BLaER1 (cell line): ENCODE results near the gene PGAM1.

Experiments
- H3K27ac ChIP-seq: shearing (Covaris generic); formaldehyde crosslinking; 2 replicates; pipeline ENCODE4 v1.8.1; 2022
- H3K27me3 ChIP-seq: shearing (Covaris generic); formaldehyde crosslinking; 2 replicates; pipeline ENCODE4 v1.8.1; 2022
- H3K36me3 ChIP-seq: shearing (Covaris generic); formaldehyde crosslinking; 2 replicates; pipeline ENCODE4 v1.8.1; 2022
- H3K4me1 ChIP-seq: shearing (Covaris generic); formaldehyde crosslinking; 2 replicates; pipeline ENCODE4 v1.8.1; 2022
- H3K4me2 ChIP-seq: shearing (Covaris generic); formaldehyde crosslinking; 2 replicates; pipeline ENCODE4 v1.8.1; 2022
- H3K4me3 ChIP-seq: shearing (Covaris generic); formaldehyde crosslinking; 2 replicates; pipeline ENCODE4 v1.8.1; 2022
- H3K9ac ChIP-seq: shearing (Covaris generic); formaldehyde crosslinking; 2 replicates; pipeline ENCODE4 v1.8.1; 2022
- H3K9me3 ChIP-seq: shearing (Covaris generic); formaldehyde crosslinking; 2 replicates; pipeline ENCODE4 v1.8.1; 2022
- H4K20me1 ChIP-seq: shearing (Covaris generic); formaldehyde crosslinking; 2 replicates; pipeline ENCODE4 v1.8.1; 2022
- Cebpa-rat ChIP-seq: shearing (Covaris generic); IDR thresholded peaks from 2 replicates; pipeline ENCODE4 v1.8.1; 2022

The PGAM1 gene

GRCh38 chr10:97454330-97455036, 28.5 kb downstream of the PGAM1 start:
- TF ChIP-seq Cebpa-rat = no peak
- Histone ChIP-seq H3K27me3 (no peaks in the 10 kb centered on the region), H4K20me1 (peaks cover 73% of the 10 kb centered on the region), H3K4me1 (peaks cover 18% of the 10 kb centered on the region; the same call in 1 of the 2 replicates), H3K9ac (no peak overlapping the region), H3K9me3 (no peaks in the 10 kb centered on the region), H3K4me2 (no peak overlapping the region), H3K27ac (peak overlapping the region; percentile 8; the same call in 1 of the 2 replicates), H3K36me3 (peaks cover 95% of the 10 kb centered on the region), H3K4me3 (no peak overlapping the region)

DNA sequence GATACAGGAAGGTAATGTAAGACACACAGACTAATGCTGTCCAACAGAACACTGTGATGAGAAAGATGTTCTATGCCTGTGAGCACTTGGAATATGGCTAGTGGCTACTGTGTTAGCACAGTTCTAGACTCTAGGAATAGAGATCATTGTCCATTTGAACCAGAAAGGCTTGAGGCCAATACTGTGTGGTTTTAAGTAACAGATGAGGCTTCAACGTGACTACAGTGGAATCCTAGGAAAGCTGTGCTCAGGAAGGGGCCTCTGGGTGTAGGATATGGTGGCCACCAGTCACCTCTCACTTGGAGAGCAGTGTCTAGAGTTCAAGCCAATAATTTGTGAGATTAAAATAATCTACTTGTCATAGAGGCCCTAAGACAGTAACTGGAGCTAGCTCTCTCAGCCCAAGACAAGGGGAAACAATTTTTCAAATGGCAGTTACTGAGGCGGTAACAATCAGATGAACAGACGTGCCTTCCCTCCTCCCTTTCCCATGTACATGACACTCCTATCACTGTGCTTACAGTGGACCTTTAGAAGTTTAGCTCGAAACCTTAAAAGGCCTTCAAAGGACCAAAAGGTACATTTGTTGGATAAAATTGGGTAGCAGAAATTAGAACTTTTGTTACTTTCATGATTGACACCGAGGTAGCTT, 30.2 kb downstream of the PGAM1 start:
- no peak overlapping the region for H3K4me3 ChIP-seq
- H3K9me3 ChIP-seq = no peaks in the 10 kb centered on the region
- no peak overlapping the region for H3K9ac ChIP-seq
- TF ChIP-seq Cebpa-rat = no peak
- H3K27me3 ChIP-seq = no peaks in the 10 kb centered on the region
- H3K4me2 ChIP-seq = no peak overlapping the region
- H3K27ac ChIP-seq = no peak overlapping the region
- peaks cover 61% of the 10 kb centered on the region for H4K20me1 ChIP-seq
- peaks cover 100% of the 10 kb centered on the region for H3K36me3 ChIP-seq
- H3K4me1 ChIP-seq = peaks cover 14% of the 10 kb centered on the region; the same call in 1 of the 2 replicates

- H3K9me3 ChIP-seq = no peaks in the 10 kb centered on the region
- peaks cover 100% of the 10 kb centered on the region for H3K36me3 ChIP-seq
- H3K4me1 ChIP-seq = peaks cover 14% of the 10 kb centered on the region; the same call in 1 of the 2 replicates
- no peak overlapping the region for H3K9ac ChIP-seq
- no peak for TF ChIP-seq Cebpa-rat
- H4K20me1 ChIP-seq = peaks cover 60% of the 10 kb centered on the region
- no peak overlapping the region for H3K4me3 ChIP-seq
- H3K27me3 ChIP-seq = no peaks in the 10 kb centered on the region
- no peak overlapping the region for H3K27ac ChIP-seq
- no peak overlapping the region for H3K4me2 ChIP-seq
These were observed 30.7 kb downstream of the PGAM1 start for GRCh38 chr10:97456686-97457065.

- H3K27ac ChIP-seq = no peak overlapping the region
- H3K36me3 ChIP-seq = peaks cover 100% of the 10 kb centered on the region
- no peak for TF ChIP-seq Cebpa-rat
- H4K20me1 ChIP-seq = peaks cover 49% of the 10 kb centered on the region
- no peak overlapping the region for H3K4me2 ChIP-seq
- no peak overlapping the region for H3K9ac ChIP-seq
- H3K9me3 ChIP-seq = no peaks in the 10 kb centered on the region
- H3K4me3 ChIP-seq = no peak overlapping the region
- peaks cover 5% of the 10 kb centered on the region; the same call in 1 of the 2 replicates for H3K4me1 ChIP-seq
- no peaks in the 10 kb centered on the region for H3K27me3 ChIP-seq
These were observed 33.1 kb downstream of the PGAM1 start for GRCh38 chr10:97459111-97459510.

DNA sequence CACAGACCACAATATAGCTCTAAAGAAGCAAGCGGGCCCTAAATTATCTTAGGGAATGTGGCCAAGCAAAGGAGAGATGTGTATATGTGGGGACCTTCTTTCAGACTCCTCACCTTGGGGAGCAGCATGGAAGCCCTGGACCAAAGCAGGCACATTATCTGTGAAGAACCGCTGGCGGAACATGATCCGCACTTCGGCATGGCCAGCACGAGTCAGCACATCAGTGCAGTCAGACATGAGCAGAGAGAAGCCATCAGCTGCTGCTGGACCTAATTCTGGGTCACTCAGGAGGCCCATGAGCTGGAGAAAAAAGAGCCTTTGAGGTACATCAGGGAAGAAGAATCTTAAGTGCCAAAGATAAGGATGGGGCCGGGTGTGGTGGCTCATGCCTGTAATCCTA, 33.9 kb downstream of the PGAM1 start:
- H3K4me3 ChIP-seq = no peak overlapping the region
- H3K27me3 ChIP-seq = no peaks in the 10 kb centered on the region

DNA sequence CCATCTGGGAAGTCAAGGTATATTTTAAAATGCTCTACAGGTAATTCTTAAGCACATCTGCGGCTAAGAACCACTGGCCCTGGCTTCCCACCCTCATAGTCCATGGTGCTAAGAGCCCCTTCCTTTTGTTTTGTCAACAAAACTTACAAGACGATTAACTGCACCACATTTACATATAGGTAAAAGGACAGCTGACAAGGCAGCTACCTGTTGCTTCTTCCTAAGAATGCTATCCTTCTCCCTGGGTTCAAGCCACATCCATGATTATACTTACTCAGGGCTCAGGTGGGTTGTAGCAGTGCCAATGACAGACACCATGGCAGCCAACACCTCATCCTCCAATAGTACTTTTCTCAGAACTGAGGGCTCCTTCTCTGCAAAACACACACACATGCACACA, 36.3 kb downstream of the PGAM1 start:
- TF ChIP-seq Cebpa-rat = no peak
- H3K9me3 ChIP-seq = no peaks in the 10 kb centered on the region
- peaks cover 100% of the 10 kb centered on the region for H3K36me3 ChIP-seq
- no peaks in the 10 kb centered on the region for H3K4me1 ChIP-seq
- H3K4me3 ChIP-seq = no peak overlapping the region
- no peaks in the 10 kb centered on the region for H3K27me3 ChIP-seq
- H3K9ac ChIP-seq = no peak overlapping the region
- H4K20me1 ChIP-seq = peaks cover 41% of the 10 kb centered on the region
- no peak overlapping the region for H3K27ac ChIP-seq
- no peak overlapping the region for H3K4me2 ChIP-seq

More for the DNA sequence above, 33.9 kb downstream of the PGAM1 start:
- Histone ChIP-seq H3K4me2 (no peak overlapping the region), H4K20me1 (peaks cover 48% of the 10 kb centered on the region), H3K9ac (no peak overlapping the region), H3K36me3 (peaks cover 100% of the 10 kb centered on the region), H3K4me1 (no peaks in the 10 kb centered on the region), H3K9me3 (no peaks in the 10 kb centered on the region), H3K27ac (no peak overlapping the region)
- TF ChIP-seq Cebpa-rat = no peak

DNA sequence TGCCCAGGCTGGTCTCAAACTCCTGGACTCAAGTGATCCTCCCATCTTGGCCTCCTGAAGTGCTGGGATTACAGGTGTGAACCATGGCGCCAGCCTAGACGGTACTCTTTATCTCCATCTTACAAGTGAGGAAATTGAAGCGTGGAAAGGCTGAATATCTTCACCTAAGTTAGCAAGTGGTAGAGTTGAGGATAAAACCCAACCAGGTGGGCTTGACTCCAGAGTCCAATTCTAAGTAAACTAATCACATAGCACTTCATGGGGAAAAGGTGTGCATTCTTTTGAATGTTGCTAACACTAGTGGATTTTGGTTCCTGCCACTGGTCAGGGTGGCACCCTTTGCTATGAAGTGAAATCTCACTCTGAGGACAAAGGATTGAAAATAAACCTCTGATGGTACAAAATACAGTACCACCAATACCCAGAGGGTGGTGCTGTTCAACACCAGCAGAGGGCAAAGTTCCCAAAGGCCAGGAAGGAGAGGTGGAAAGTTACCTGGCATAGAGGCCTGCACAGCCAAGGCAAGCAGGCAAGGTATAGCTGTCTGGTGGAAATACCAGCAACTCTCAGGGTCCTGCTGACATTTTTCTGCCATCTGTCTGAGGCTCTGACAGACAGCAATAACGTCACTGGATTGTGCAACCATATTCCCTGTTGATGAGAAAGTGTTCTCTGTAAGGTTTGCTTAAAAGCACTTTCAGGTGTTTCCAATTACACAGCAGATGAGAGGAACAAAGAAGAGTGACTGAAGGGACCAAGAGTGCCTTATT, 37.6 kb downstream of the PGAM1 start:
- Histone ChIP-seq H3K9ac (no peak overlapping the region), H3K4me2 (no peak overlapping the region), H3K36me3 (peaks cover 100% of the 10 kb centered on the region)

GRCh38 chr10:97464226-97464625, 38.2 kb downstream of the PGAM1 start:
- TF ChIP-seq Cebpa-rat = no peak
- Histone ChIP-seq H4K20me1 (peaks cover 46% of the 10 kb centered on the region), H3K4me3 (no peak overlapping the region), H3K4me2 (no peak overlapping the region), H3K27ac (no peak overlapping the region), H3K36me3 (peaks cover 100% of the 10 kb centered on the region), H3K9ac (no peak overlapping the region), H3K27me3 (no peaks in the 10 kb centered on the region), H3K4me1 (no peaks in the 10 kb centered on the region; the same call in 1 of the 2 replicates), H3K9me3 (no peaks in the 10 kb centered on the region)

More for the DNA sequence above, 37.6 kb downstream of the PGAM1 start:
- H3K9me3 ChIP-seq = no peaks in the 10 kb centered on the region
- no peaks in the 10 kb centered on the region for H3K27me3 ChIP-seq
- H3K27ac ChIP-seq = no peak overlapping the region
- no peak overlapping the region for H3K4me3 ChIP-seq
- H3K4me1 ChIP-seq = no peaks in the 10 kb centered on the region; the same call in 1 of the 2 replicates
- peaks cover 46% of the 10 kb centered on the region for H4K20me1 ChIP-seq
- peak; percentile 65; the same call in 1 of the 2 replicates for TF ChIP-seq Cebpa-rat

GRCh38 chr10:97465982-97466381, 40.0 kb downstream of the PGAM1 start:
- H3K9me3 ChIP-seq = no peaks in the 10 kb centered on the region
- H4K20me1 ChIP-seq = peaks cover 46% of the 10 kb centered on the region
- H3K4me3 ChIP-seq = no peak overlapping the region
- no peaks in the 10 kb centered on the region; the same call in 1 of the 2 replicates for H3K4me1 ChIP-seq
- no peak overlapping the region for H3K9ac ChIP-seq
- TF ChIP-seq Cebpa-rat = no peak
- H3K27me3 ChIP-seq = no peaks in the 10 kb centered on the region
- peaks cover 100% of the 10 kb centered on the region for H3K36me3 ChIP-seq
- H3K27ac ChIP-seq = no peak overlapping the region
- H3K4me2 ChIP-seq = no peak overlapping the region
